K562 (cell line): Measurements from ENCODE around the gene TCAF1. TPM values are rescaled to one million over a fixed set of nuclear protein-coding genes. Genes with fewer than 3 reads are reported as not detected.

ENCODE experiments used
- ARNT ChIP-seq, 2 experiments: fragments of 450-650 bp; IDR thresholded peaks; 2 replicates each; pipeline ENCODE4 v1.6.1; 2016; ENCODE audit warnings: mild to moderate bottlenecking in 1 of 2
- CEBPB ChIP-seq: fragments of 450-650 bp; IDR thresholded peaks from 2 replicates; pipeline ENCODE4 v1.6.1; 2016; ENCODE audit warnings: missing genetic modification characterization, missing compliant biosample characterization
- CHD1 ChIP-seq: fragments of 200-600 bp; sonication (generic); IDR thresholded peaks from one replicate; pipeline ENCODE4 v1.6.1; 2012; ENCODE audit warnings: mild to moderate bottlenecking, moderate library complexity, low read length, inconsistent platforms
- CTCFL ChIP-seq: IDR thresholded peaks from 2 replicates; pipeline ENCODE4 v1.6.1; 2011; ENCODE audit warnings: borderline replicate concordance, low read depth, mild to moderate bottlenecking, moderate library complexity, low read length; ENCODE audit not compliant: insufficient read depth, poor library complexity, severe bottlenecking
- ERF ChIP-seq: fragments of 450-650 bp; formaldehyde crosslinking; IDR thresholded peaks from 2 replicates; pipeline ENCODE4 v1.4.0; 2020; ENCODE audit warnings: mild to moderate bottlenecking, mixed read lengths
- ETV5 ChIP-seq: sonication (generic); formaldehyde crosslinking; IDR thresholded peaks from 2 replicates; pipeline ENCODE4 v1.4.0; 2020; ENCODE audit warnings: low read depth, mild to moderate bottlenecking, missing genetic modification reagents
- GABPA ChIP-seq: fragments of 200-800 bp; sonication (Bioruptor generic); conservative IDR thresholded peaks from 2 replicates; pipeline ENCODE4 v1.6.1; 2016; ENCODE audit warnings: low read depth, missing genetic modification characterization, missing compliant biosample characterization
- GABPB1 ChIP-seq: sonication (generic); formaldehyde crosslinking; IDR thresholded peaks from 2 replicates; pipeline ENCODE4 v1.8.0; 2022; ENCODE audit warnings: mild to moderate bottlenecking, missing genetic modification reagents
- LEF1 ChIP-seq: fragments of 450-650 bp; IDR thresholded peaks from 2 replicates; pipeline ENCODE4 v1.6.1; 2016; ENCODE audit warnings: mild to moderate bottlenecking
- MECOM ChIP-seq: fragments of 250-450 bp; sonication (Bioruptor Pico); IDR thresholded peaks from 2 replicates; pipeline ENCODE4 v1.8.0; 2022; ENCODE audit warnings: inconsistent platforms
- MNT ChIP-seq, 2 experiments: fragments of 450-650 bp; conservative IDR thresholded peaks; 2 replicates each; pipeline ENCODE4 v1.6.1; 2017; ENCODE audit warnings: mild to moderate bottlenecking in 2 of 2, moderate library complexity in 2 of 2
- POLR2AphosphoS5 ChIP-seq: IDR thresholded peaks from 2 replicates; pipeline ENCODE4 v1.6.1; 2011; ENCODE audit warnings: mild to moderate bottlenecking, low read depth, low read length, moderate library complexity; ENCODE audit not compliant: control insufficient read depth, insufficient read depth
- RFX1 ChIP-seq: fragments of 450-650 bp; IDR thresholded peaks from 2 replicates; pipeline ENCODE4 v1.6.1; 2016; ENCODE audit warnings: mild to moderate bottlenecking, moderate library complexity
- SMARCC2 ChIP-seq: fragments of 450-650 bp; IDR thresholded peaks from 2 replicates; pipeline ENCODE4 v1.6.1; 2017; ENCODE audit warnings: antibody characterized with exemption, moderate library complexity, mild to moderate bottlenecking, low read depth
- SRF ChIP-seq, 2 experiments: fragments of 250-450, 450-650 bp in 1 of 2; sonication (Bioruptor Pico) in 1 of 2; sonication (generic) in 1 of 2; formaldehyde crosslinking; IDR thresholded peaks; 2 replicates each; pipeline versions ENCODE4 v1.5.0 to v1.5.1; 2020 to 2022; ENCODE audit warnings: mild to moderate bottlenecking in 1 of 2, missing genetic modification reagents in 1 of 2
- TBL1XR1 ChIP-seq, 2 experiments: IDR thresholded peaks; 2 replicates each; pipeline ENCODE4 v1.6.1; 2012; ENCODE audit warnings: improper control_type of control experiment in 2 of 2, low read length in 2 of 2, mild to moderate bottlenecking in 1 of 2
- TCF7L2 ChIP-seq: fragments of 150-350 bp; IDR thresholded peaks from 2 replicates; pipeline ENCODE4 v1.6.1; 2016; ENCODE audit warnings: low read depth, mild to moderate bottlenecking, low read length, moderate library complexity
- UBTF ChIP-seq, 2 experiments: IDR thresholded peaks; 2 replicates each; pipeline ENCODE4 v1.6.1; 2012; ENCODE audit warnings: improper control_type of control experiment in 2 of 2, low read depth in 2 of 2, low read length in 2 of 2, borderline replicate concordance in 1 of 2
- ZBTB1 ChIP-seq: sonication (generic); formaldehyde crosslinking; IDR thresholded peaks from 2 replicates; pipeline ENCODE4 v1.8.1; 2023; ENCODE audit warnings: missing genetic modification reagents, low read depth, mild to moderate bottlenecking, borderline replicate concordance
- ZNF224 ChIP-seq: sonication (generic); formaldehyde crosslinking; IDR thresholded peaks from 2 replicates; pipeline ENCODE4 v1.8.0; 2022; ENCODE audit warnings: mild to moderate bottlenecking, missing genetic modification reagents
- ZNF239 ChIP-seq: fragments of 250-450 bp; sonication (Bioruptor Pico); IDR thresholded peaks from 2 replicates; pipeline ENCODE4 v1.4.0; 2020; ENCODE audit warnings: mild to moderate bottlenecking
- ZNF79 ChIP-seq: fragments of 250-450 bp; sonication (Bioruptor Pico); IDR thresholded peaks from 2 replicates; pipeline ENCODE4 v1.4.0; 2020; ENCODE audit warnings: low read depth, mild to moderate bottlenecking, moderate library complexity
- polyA plus RNA-seq, 8 experiments: library from polyadenylated mRNA; depleted of rRNA in 4 of 8; stranded (reverse) in 5 of 8; unstranded in 3 of 8; fragments of >200 nt; fragmentation: Nextera tagmentation in 2 of 8; fragmentation: Illumina TruSeq in 1 of 8; extraction: Ambion mirVana in 2 of 8; extraction: Trizol in 1 of 8; gene quantifications; 2 replicates each; pipeline versions ENCODE4 v1.2.1 to v1.2.3, GENCODE V29; 2011 to 2014; ENCODE audit warnings: inconsistent platforms in 1 of 8, missing spikeins in 1 of 8
- total RNA-seq, 7 experiments: library from RNA; depleted of rRNA in 6 of 7; stranded (reverse); fragments of >200 nt in 6 of 7; fragmentation: Illumina TruSeq in 2 of 7; extraction: Trizol in 2 of 7; gene quantifications; 2 replicates each; pipeline versions ENCODE4 v1.2.1 to v1.2.3, GENCODE V29; 2011 to 2021; ENCODE audit warnings: low replicate concordance in 1 of 7

TCAF1 gene
- total and polyA plus RNA-seq, 9 of the 15 experiments (the other 6 are each of a cell fraction or from before 2014, with no cell fraction given): 6.2 to 52.2 (median 24.4) TPM

- TF ChIP-seq POLR2AphosphoS5 (peak; percentile 91), UBTF (IDR thresholded peaks at IDR 0.05; ENCODE audit: borderline replicate concordance in 1 of 2, low read depth in 2 of 2, low read length in 2 of 2) (peak in 1 of 2 experiments; percentile 55; a peak in 2 of 4 replicates), CHD1 (peak; percentile 34), MNT (conservative IDR thresholded peaks at IDR 0.05) (peak; percentile 57 to 81), SMARCC2 (0 out of 2 replicates have a peak, but pooled peaks have one; percentile 68), LEF1 (0 out of 2 replicates have a peak, but pooled peaks have one; percentile 69), MECOM (CRISPR knock-in tag) (0 out of 2 replicates have a peak, but pooled peaks have one; percentile 27), CTCFL (no peak), ERF (0 out of 2 replicates have a peak, but pooled peaks have one; percentile 49), ETV5 (peak; percentile 75), GABPA (tag) (peak; percentile 53), ZNF224 (CRISPR knock-in tag) (no peak), GABPB1 (CRISPR knock-in tag) (peak; percentile 86), TCF7L2 (no peak), ZNF239 (CRISPR knock-in tag) (peak; percentile 31), ZNF79 (CRISPR knock-in tag) (no peak), ARNT (IDR thresholded peaks at IDR 0.05) (peak in 1 of 2 experiments; percentile 28; a peak in 1 of 4 replicates), SRF (CRISPR knock-in tag; IDR thresholded peaks at IDR 0.05) (no peak), RFX1 (no peak), TBL1XR1 (IDR thresholded peaks at IDR 0.05; ENCODE audit: low read length in 2 of 2) (no peak; a peak in 1 of 4 replicates), ZBTB1 (CRISPR knock-in tag) (peak; percentile 73; the same call in 1 of the 2 replicates), CEBPB (no peak)
Observed at GRCh38 chr7:143901668-143902331, at the start of gene TCAF1 (continued).
